GM19372 (cell line): ENCODE results near the gene COL25A1.
A peak's percentile ranks its signal among the peaks of the same experiment; 100 is the strongest.

Source experiments
- ATAC-seq: cut with Tn5 transposase; IDR thresholded peaks from one replicate; pipeline ENCODE4 v1.9.1; 2021; ENCODE audit warnings: mild to moderate bottlenecking, low read depth, moderate library complexity; ENCODE audit not compliant: unreplicated experiment

Gene COL25A1

GRCh38 chr4:109302361-109303139 is at the start of gene COL25A1:
TSS of gene COL25A1 (minus strand) at chr4:109302658.
- no peak for ATAC-seq

GRCh38 chr4:109350121-109350520 is 47.7 kb upstream of the COL25A1 start:
- ATAC-seq, result no peak

- ATAC-seq, result no peak
Measured at GRCh38 chr4:109334129-109335105, 32.0 kb upstream of the COL25A1 start.

GRCh38 chr4:109332926-109333464 is 30.5 kb upstream of the COL25A1 start:
- ATAC-seq, result no peak

GRCh38 chr4:109327641-109328040 is 25.2 kb upstream of the COL25A1 start:
- no peak for ATAC-seq

- no peak for ATAC-seq
Measured at GRCh38 chr4:109325698-109326097, 23.2 kb upstream of the COL25A1 start.

- no peak for ATAC-seq
Measured at GRCh38 chr4:109323348-109323747, 20.9 kb upstream of the COL25A1 start.

GRCh38 chr4:109321232-109321631 is 18.8 kb upstream of the COL25A1 start:
- no peak for ATAC-seq

GRCh38 chr4:109319684-109320083 is 17.2 kb upstream of the COL25A1 start:
- no peak for ATAC-seq

- ATAC-seq, result no peak
Measured at GRCh38 chr4:109319156-109319555, 16.7 kb upstream of the COL25A1 start.

- no peak for ATAC-seq
Measured at GRCh38 chr4:109315818-109316217, 13.4 kb upstream of the COL25A1 start.

GRCh38 chr4:109315341-109315740 is 12.9 kb upstream of the COL25A1 start:
- no peak for ATAC-seq

GRCh38 chr4:109313168-109314133 is 11.0 kb upstream of the COL25A1 start:
- no peak for ATAC-seq

GRCh38 chr4:109303140-109303496 is 660 bp upstream of the COL25A1 start:
- ATAC-seq, result no peak

- ATAC-seq, result no peak
Measured at GRCh38 chr4:109301651-109302360, 652 bp downstream of the COL25A1 start.

- peak; percentile 41 for ATAC-seq
Measured at GRCh38 chr4:109298279-109299010, 4.0 kb downstream of the COL25A1 start.

GRCh38 chr4:109296527-109296926 is 5.9 kb downstream of the COL25A1 start:
- ATAC-seq, result no peak

- no peak for ATAC-seq
Measured at GRCh38 chr4:109295081-109295480, 7.4 kb downstream of the COL25A1 start.
